ENCODE results near the gene ACTL7B.
"Not testable (repeated sequence)": the region's sequence is repeated elsewhere in the genome, so short reads cannot be mapped to it uniquely, and the experiment has no call there.

ACTL7B gene

DNA sequence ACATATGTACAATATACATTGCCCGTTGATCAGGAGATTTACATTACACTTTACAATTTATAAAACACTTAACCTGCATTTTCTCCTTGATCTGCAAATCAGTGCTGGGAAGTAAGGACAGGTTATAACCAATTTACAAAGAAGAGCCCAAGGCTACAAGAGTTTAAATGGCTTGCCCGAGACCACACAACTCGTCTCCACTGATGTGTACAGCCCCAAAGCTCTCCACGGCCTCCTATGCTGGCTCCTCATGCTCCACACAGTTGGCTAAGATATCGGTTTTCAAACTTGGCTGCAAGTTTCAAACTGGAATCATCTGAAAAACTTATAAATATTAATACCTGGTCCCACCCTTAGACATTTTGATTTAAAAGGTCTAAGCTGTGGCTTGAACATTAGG is 10.3 kb downstream of the ACTL7B start:
- no peak overlapping the region for H3K4me3 ChIP-seq (replicated peaks; ENCODE audit: low read depth, low read length)
- no peak for DNase-seq (ENCODE audit: low read depth)
- TF ChIP-seq, protein P1, sequence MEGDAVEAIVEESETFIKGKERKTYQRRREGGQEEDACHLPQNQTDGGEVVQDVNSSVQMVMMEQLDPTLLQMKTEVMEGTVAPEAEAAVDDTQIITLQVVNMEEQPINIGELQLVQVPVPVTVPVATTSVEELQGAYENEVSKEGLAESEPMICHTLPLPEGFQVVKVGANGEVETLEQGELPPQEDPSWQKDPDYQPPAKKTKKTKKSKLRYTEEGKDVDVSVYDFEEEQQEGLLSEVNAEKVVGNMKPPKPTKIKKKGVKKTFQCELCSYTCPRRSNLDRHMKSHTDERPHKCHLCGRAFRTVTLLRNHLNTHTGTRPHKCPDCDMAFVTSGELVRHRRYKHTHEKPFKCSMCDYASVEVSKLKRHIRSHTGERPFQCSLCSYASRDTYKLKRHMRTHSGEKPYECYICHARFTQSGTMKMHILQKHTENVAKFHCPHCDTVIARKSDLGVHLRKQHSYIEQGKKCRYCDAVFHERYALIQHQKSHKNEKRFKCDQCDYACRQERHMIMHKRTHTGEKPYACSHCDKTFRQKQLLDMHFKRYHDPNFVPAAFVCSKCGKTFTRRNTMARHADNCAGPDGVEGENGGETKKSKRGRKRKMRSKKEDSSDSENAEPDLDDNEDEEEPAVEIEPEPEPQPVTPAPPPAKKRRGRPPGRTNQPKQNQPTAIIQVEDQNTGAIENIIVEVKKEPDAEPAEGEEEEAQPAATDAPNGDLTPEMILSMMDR (IDR thresholded peaks at IDR 0.05; ENCODE audit: low read length, missing control alignments): no peak

DNA sequence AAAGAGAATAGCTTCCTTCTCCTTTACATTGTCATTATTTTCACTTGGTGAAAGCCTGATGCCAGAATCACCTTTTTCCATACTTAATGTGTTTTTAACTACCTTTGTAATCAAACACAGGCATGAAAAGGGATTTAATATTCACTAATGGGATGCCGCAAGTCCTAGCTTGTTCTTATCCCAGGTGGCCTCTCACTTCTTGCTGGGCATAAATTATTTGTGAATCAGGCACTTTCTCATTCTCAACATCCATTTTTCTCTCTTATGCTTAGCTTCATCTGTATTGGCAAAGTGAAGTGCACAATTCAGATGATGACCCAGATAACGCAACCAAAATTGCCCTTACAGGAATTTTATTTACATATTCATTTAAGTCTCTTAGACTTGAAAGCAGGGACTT is 10.9 kb downstream of the ACTL7B start:
- DNase-seq (ENCODE audit: low read depth): no peak
- H3K4me3 ChIP-seq (replicated peaks; ENCODE audit: low read depth, low read length): no peak overlapping the region
- TF ChIP-seq, protein P1 (IDR thresholded peaks at IDR 0.05; ENCODE audit: low read length, missing control alignments): no peak

DNA sequence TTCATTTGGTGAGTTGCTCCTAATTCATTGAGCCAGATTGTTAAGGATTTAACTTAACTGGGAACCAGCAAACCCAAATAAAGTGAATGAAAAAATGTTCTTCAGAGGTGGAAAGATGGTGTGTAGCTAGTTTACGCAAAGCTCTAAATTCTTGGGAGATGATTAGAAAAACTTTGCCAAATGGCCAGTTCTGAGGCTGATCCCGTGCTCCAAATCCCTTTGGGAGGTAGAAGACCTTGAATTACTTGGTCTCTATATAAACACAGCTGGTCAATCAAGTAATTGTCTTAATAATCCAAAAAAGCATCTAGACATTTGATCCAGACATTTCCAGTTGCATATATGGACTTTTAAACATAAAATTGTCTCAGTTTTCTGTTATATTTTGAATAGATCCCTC is 11.4 kb downstream of the ACTL7B start:
- no peak for DNase-seq (ENCODE audit: low read depth)
- no peak overlapping the region for H3K4me3 ChIP-seq (replicated peaks; ENCODE audit: low read depth, low read length)
- TF ChIP-seq, protein P1 (IDR thresholded peaks at IDR 0.05; ENCODE audit: low read length, missing control alignments): no peak

DNA sequence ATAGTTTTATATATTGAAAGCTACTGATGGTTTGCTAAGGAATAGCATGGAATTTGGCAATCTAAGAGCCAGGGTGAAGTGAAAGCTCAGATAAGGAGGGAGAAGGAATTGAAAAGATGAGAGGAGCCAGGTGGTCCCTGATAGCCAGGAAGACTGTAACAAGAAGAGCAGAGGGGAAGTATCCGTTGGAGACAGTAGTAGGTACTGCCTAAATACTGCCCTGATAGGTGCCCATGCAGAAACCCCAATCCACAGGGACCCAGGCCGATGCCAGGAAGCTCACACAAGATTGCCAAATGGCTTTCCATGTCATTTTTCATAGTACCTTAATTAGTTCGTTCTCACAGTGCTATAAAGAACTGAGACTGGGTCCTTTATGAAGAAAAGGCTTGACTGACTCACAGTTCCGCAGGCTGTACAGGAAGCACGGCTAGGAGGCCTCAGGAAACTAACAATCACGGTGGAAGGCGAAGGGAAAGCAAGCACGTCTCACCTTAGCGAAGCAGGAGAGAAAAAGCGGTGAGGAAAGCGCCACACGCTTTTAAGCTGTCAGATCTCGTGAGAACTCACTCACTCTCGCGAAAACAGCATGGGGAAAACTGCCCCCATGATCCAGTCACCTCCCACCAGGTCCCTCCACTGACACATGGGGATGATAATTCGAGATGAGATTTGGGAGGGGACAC is 13.0 kb downstream of the ACTL7B start:
- TF ChIP-seq, protein P1 (IDR thresholded peaks at IDR 0.05; ENCODE audit: low read length, missing control alignments): no peak
- no peak for DNase-seq (ENCODE audit: low read depth)
- H3K4me3 ChIP-seq (replicated peaks; ENCODE audit: low read depth, low read length): no peak overlapping the region

DNA sequence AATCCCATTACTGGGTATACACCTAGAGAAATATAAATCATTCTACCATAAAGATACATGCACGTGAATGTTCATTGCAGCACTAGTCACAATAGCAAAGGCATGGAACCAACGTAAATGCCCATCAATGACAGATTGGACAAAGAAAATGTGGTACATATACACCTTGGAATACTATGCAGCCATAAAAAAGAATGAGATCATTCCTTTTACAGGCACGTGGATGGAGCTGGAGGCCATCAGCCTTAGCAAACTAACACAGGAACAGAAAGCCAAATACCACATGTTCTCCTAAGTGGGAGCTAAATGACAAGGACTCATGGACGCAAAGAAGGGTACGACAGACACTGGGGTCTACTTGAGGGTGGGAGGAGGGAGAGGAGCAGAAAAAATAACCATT is 16.2 kb downstream of the ACTL7B start:
- H3K4me3 ChIP-seq (replicated peaks; ENCODE audit: low read depth, low read length); DNase-seq (ENCODE audit: low read depth): not testable (repeated sequence)

DNA sequence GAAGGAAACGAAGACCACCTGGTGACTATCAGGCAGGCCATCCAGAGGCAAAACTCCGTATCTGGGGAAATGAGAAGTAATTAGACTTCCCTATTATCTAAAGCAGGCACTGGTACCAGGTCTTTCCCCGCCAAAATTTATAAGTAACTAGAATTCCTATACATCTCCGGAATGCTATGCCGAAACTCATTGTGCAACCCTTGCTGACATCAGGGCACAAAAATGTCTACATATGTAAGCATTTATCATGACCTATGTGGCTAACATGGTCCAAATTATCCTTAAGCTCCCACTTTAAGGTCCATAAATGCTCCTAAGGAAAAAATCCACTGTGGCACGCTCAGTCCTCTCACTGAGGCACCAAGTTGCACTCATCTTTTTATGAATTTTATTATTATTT is 17.8 kb downstream of the ACTL7B start:
- TF ChIP-seq, protein P1 (IDR thresholded peaks at IDR 0.05; ENCODE audit: low read length, missing control alignments): no peak
- no peak overlapping the region for H3K4me3 ChIP-seq (replicated peaks; ENCODE audit: low read depth, low read length)
- peak; percentile 35 for DNase-seq (ENCODE audit: low read depth)

DNA sequence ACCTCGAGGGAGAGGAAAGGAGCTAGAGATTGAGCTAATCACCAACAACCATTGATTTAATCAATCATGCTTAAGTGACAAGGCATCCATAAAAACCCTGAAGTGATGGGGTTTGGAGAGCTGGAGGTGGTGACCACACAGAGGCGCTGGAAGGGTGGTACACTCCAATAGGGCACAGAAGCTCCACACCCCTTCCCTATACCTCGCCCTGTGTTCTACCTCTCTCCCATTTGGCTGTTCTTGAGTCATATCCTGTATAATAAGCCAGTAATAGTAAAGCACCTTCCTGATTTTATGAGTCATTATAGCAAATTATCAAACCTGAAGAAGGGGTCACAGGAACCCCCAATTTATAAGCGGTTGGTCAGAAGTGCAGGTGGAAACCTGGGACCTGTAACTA is 18.3 kb downstream of the ACTL7B start:
- no peak overlapping the region for H3K4me3 ChIP-seq (replicated peaks; ENCODE audit: low read depth, low read length)
- no peak for DNase-seq (ENCODE audit: low read depth)
- TF ChIP-seq, protein P1 (IDR thresholded peaks at IDR 0.05; ENCODE audit: low read length, missing control alignments): no peak

Data from fibroblast of pulmonary artery (primary cell).